HG03045 (cell line): ENCODE measurements around the gene BBX.
"Not testable (repeated sequence)": the region's sequence is repeated elsewhere in the genome, so short reads cannot be mapped to it uniquely, and the experiment has no call there.

Experiments used
- ATAC-seq: cut with Tn5 transposase; IDR thresholded peaks from one replicate; pipeline ENCODE4 v1.9.1; 2021; ENCODE audit warnings: mild to moderate bottlenecking, moderate library complexity; ENCODE audit not compliant: unreplicated experiment

The BBX gene

GRCh38 chr3:107540857-107541256, 18.1 kb downstream of the BBX start:
- no peak for ATAC-seq

GRCh38 chr3:107542665-107543064, 19.9 kb downstream of the BBX start:
- ATAC-seq, result no peak

DNA sequence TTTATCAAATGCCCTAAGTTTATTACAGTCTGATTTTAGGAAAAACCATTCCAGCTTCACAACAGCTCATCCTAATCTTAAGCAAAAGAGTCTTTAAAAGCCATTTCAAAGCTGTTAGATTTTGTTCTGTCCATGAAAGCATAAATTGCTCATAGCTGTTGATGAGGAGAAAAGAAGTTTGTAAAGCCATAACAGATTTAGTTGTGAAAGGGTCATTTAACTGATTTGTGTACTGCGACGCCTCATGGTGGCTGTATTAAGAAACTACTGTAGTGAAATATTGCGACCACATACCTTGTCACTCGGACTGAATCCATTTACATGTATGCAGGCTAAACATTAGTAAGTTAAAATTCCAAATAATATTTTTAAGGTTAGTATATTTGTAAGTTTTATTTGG, 20.9 kb downstream of the BBX start:
- no peak for ATAC-seq

GRCh38 chr3:107545680-107546120, 22.9 kb downstream of the BBX start:
- ATAC-seq, result no peak

DNA sequence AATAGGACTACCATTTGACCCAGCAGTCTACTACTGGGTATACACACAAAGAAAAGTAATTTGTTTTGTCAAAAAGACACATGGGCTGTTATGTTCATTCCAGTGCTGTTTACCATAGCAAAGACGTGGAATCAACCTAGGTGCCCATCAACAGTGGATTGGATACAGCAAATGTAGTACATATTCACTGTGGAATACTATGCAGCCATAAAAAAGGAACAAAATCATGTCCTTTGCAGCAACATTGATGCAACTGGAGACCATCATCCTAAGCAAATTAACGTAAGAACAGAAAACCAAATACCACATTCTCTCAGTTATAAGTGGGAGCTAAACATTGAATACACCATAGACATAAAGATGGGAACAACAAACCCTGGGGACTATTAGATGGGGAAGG, 25.8 kb downstream of the BBX start:
- no peak for ATAC-seq

DNA sequence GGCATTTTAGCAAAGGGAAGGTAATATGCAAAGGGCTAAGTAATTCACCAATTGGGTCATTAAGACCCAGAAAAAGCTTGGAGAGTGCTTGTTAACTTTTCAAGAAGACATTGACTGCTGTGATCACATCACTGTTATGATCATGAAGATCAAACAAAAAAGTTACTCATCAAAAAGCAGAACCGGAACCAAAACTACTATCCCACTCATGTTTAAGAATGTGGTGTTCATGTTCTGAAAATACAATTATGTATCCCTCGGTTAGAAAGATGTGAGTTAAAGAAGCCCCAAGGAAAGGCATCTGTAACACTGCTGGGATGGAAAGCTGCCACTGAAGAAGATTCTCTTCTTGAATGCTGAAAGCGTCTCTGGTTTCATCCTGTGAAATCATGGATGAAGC, 32.6 kb downstream of the BBX start:
- ATAC-seq, result no peak

DNA sequence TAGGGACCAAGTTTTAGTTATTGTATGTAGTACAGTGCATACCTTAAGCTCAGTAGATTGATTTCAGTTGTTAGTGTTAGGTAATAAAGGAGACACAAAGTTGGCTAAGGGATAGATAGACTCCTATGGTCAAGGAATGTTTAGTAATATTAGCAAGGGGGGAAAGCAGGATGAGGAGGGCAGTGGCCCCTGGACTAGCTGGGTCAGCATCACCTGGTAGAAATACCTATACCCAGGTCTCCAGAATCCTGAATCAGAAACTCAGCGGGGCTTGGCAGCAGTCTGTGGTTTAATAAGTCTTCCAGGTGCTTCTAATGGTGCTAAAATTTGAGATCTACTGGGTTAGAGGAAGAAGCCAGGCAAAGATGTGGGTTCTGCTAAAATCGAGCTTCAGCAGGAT, 35.0 kb downstream of the BBX start:
- no peak for ATAC-seq

- no peak for ATAC-seq
Measured at GRCh38 chr3:107560166-107560565, 37.4 kb downstream of the BBX start.

GRCh38 chr3:107561980-107562379, 39.2 kb downstream of the BBX start:
- no peak for ATAC-seq

GRCh38 chr3:107562969-107563529, 40.3 kb downstream of the BBX start:
- no peak for ATAC-seq

DNA sequence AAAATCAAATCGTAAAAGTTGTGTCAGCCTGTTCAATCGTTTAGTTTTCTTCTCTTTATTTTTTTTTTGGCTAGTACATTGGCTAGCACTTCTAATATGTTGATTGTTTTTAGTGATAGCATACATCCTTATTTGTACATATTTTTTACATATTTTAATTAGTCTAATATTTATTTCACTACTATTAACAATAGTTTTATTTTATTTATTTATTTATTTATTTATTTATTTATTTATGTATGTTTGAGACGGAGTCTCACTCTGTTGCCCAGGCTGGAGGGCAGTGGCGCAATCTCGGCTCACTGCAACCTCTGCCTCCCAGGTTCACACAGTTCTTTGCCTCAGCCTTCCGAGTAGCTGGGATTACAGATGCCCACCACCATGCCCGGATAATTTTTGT, 42.5 kb downstream of the BBX start:
- not testable (repeated sequence) for ATAC-seq

DNA sequence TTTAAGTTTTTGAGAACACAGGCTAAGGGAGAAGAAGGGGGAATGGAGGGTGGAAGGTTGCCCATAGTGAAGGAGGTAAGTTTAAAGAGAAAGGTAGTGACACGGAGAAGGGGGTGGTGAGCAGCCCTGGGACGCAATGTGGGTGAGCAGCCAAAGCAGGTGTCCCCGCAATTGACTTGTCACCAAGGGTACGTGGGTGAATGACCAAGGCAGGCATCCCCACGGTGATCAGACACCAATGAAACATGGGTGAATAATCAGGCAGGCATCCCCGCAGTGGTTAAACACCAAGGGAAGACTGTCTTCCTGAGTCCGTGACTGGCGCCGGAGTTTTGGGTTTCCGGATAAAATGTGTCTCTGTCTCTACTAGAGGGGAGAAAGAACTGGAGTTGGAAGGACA, 48.3 kb downstream of the BBX start:
- ATAC-seq, result not testable (repeated sequence)

- ATAC-seq, result not testable (repeated sequence)
Measured at GRCh38 chr3:107571492-107571891, 48.7 kb downstream of the BBX start.

DNA sequence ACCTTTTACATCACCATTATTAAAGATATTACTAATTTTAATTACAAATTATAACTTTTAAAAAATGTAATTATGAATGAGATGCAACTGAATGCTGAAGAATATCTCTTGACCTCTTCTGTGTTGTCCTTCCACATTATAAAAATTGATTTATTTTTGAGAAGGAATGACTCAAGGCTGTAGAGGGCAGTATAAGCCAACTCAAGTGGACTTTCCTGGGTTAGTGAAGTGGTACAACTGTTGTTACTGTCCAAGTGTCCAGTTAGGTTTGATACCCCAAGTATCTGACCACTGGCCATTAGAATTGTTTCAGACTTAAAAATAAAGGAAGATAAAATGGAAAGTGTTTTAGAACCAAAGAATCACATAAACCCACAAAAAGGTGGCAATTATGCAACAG, 51.9 kb downstream of the BBX start:
- ATAC-seq, result no peak

DNA sequence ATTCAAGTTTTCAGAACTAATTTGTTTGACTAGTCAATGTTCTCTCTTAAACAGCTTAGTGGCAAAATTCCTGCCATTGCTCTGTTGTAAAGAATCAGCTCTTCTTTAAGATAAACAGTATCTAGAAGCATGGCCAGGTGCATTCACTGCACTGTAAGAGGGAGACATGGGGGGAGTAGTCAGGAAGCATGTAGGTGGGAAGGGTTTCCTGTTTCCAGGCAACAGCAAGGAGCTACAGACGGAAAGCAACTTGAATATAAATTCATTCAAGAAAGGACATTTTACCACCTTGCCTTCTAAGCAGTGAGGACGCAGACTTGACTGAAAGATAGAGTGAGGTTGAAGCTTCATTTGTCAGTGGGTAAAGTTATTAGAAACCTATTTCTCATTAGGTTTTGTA, 55.3 kb downstream of the BBX start:
- no peak for ATAC-seq

DNA sequence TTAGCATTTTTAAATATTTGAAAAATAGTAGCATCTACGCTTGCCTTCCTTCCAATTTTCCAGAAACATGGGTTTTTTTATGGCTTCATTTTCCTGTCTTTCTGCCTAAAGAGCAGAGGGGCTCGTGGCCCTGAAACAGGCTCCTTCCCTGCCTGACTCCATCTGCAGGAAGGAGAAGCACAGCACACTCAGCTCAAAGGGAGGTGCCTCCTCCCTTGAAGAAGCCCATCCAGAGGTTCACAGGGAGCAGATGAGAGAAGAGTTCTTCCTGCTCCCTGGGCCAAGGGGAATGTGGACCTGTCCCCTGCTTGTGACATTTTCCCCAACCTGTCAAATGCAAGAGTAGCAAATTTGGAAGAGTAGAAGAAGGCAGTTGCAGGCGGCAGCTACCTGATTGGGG, 55.8 kb downstream of the BBX start:
- no peak for ATAC-seq

GRCh38 chr3:107579371-107579770, 56.6 kb downstream of the BBX start:
- no peak for ATAC-seq

DNA sequence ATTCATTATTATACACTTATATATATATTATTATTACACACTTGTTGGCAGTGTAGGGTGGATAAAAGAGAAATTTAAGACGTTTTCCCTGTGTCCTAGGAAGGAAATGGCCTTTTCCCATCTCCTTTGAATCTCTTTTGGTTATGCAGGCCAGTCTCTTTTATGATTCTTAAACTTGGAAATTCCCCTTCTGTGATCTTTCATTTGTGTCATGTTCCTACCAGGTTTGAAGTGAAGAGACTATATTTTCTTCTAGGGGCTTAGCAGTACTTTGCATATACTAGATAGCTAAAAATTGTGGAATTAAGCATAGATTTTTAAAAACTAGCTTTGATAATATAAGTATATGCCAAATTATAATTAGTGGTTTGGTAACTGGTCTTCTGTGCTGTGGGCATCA, 58.5 kb downstream of the BBX start:
- ATAC-seq, result no peak

- no peak for ATAC-seq
Measured at GRCh38 chr3:107588217-107588616, 65.5 kb downstream of the BBX start.

GRCh38 chr3:107589454-107589853, 66.7 kb downstream of the BBX start:
- no peak for ATAC-seq

GRCh38 chr3:107590786-107591185, 68.0 kb downstream of the BBX start:
- no peak for ATAC-seq

DNA sequence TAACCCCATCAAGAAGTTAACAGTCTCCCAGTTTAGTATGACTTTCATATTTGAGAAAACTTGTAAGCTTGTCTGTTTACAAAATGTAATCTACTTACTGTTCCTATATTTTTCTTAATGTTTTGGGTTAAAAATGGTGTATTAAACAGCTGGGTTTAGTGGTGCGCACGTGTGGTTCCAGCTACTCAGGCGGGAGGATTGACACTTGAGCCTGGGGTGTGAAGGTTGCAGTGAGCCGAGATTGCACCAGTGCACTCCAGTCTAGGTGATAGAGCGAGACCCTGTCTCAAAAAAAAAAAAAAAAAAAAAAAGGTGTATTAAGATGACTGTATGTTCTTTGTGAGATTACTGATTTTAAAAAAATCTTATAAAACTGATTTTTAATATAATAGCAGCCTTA, 69.3 kb downstream of the BBX start:
- no peak for ATAC-seq

DNA sequence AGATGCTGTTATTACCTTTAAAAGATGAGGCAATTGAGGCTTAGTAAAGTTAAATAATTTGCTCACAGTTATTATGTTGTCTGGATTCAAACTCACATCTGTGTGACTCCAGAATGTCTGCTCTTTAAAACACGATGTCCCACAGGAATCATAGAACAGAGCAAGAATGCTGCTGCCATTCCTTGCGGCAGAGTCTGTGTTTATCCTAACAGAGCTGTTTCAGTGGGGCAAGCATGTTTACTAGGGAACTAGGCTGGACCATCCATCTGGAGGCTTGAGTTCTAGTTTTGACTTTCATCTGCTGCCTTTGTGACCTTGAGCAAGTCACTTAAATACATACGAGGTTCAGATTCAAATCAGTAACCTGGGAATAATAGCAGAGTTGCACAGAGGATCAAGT, 72.1 kb downstream of the BBX start:
- ATAC-seq, result no peak

GRCh38 chr3:107596639-107597038, 73.9 kb downstream of the BBX start:
- ATAC-seq, result no peak
